HFFc6 (cell line): ENCODE measurements around the gene TEAD4. TPM values are rescaled to one million over a fixed set of nuclear protein-coding genes. Genes with fewer than 3 reads are reported as not detected.

ENCODE experiments used
- DNase-seq: peaks from one replicate; pipeline ENCODE4 v3.0.0-alpha.2; 2018
- H3K27ac Mint-ChIP-seq: 2 replicates; pipeline ENCODE4 v1.8.0; 2020; ENCODE audit warnings: mild to moderate bottlenecking, mixed read lengths
- H3K27me3 Mint-ChIP-seq: 2 replicates; pipeline ENCODE4 v1.8.0; 2021; ENCODE audit warnings: mild to moderate bottlenecking, moderate library complexity, mixed read lengths; ENCODE audit not compliant: insufficient read depth
- H3K36me3 Mint-ChIP-seq: 2 replicates; pipeline ENCODE4 v1.8.0; 2021; ENCODE audit warnings: low read depth, mixed read lengths
- H3K4me1 Mint-ChIP-seq: 2 replicates; pipeline ENCODE4 v1.8.0; 2020; ENCODE audit warnings: low read depth, mixed read lengths
- H3K4me3 Mint-ChIP-seq: 2 replicates; pipeline ENCODE4 v1.8.0; 2020; ENCODE audit warnings: mild to moderate bottlenecking, moderate library complexity, mixed read lengths
- H3K9me3 Mint-ChIP-seq: 2 replicates; pipeline ENCODE4 v1.8.0; 2020; ENCODE audit warnings: mild to moderate bottlenecking, mixed read lengths
- CTCF ChIP-seq: fragments of 200-600 bp; sonication (generic); IDR thresholded peaks from 2 replicates; pipeline ENCODE4 v1.5.0; 2021; ENCODE audit warnings: antibody characterized with exemption, mild to moderate bottlenecking
- total RNA-seq, 6 experiments: library from RNA; stranded (reverse); fragmentation: NEBNext Ultra II Directional; extraction: Animal tissue kit (Norgen Biotek cat#: 25700); gene quantifications; 2 replicates in 1 of 6; 3 replicates in 5 of 6; pipeline ENCODE4 v1.2.3, GENCODE V29; 2021

Gene TEAD4
- total RNA-seq, 6 experiments from 2014 or later: 22.2 to 26.2 (median 24.7) TPM

- peaks cover 26% of the 10 kb centered on the region for H3K27me3 Mint-ChIP-seq
- no peak for DNase-seq
- no peaks in the 10 kb centered on the region for H3K36me3 Mint-ChIP-seq
- no peaks in the 10 kb centered on the region; the same call in 1 of the 2 replicates for H3K9me3 Mint-ChIP-seq
- no peak overlapping the region for H3K4me3 Mint-ChIP-seq
- no peak overlapping the region for H3K27ac Mint-ChIP-seq
- H3K4me1 Mint-ChIP-seq: peaks cover 10% of the 10 kb centered on the region
- TF ChIP-seq CTCF: no peak
Observed at GRCh38 chr12:3069714-3070113, 110.5 kb downstream of the TEAD4 start.

- TF ChIP-seq CTCF: no peak
- no peaks in the 10 kb centered on the region for H3K36me3 Mint-ChIP-seq
- no peak for DNase-seq
- no peaks in the 10 kb centered on the region for H3K9me3 Mint-ChIP-seq
- peaks cover 14% of the 10 kb centered on the region for H3K4me1 Mint-ChIP-seq
- no peak overlapping the region for H3K4me3 Mint-ChIP-seq
- H3K27ac Mint-ChIP-seq: no peak overlapping the region
- H3K27me3 Mint-ChIP-seq: peaks cover 18% of the 10 kb centered on the region
Observed at GRCh38 chr12:3071107-3071506, 111.9 kb downstream of the TEAD4 start.

- peaks cover 20% of the 10 kb centered on the region for H3K4me1 Mint-ChIP-seq
- H3K4me3 Mint-ChIP-seq: no peak overlapping the region
- no peaks in the 10 kb centered on the region for H3K9me3 Mint-ChIP-seq
- DNase-seq: no peak
- H3K27me3 Mint-ChIP-seq: peaks cover 16% of the 10 kb centered on the region
- no peak for TF ChIP-seq CTCF
- H3K27ac Mint-ChIP-seq: no peak overlapping the region; the same call in 1 of the 2 replicates
- no peaks in the 10 kb centered on the region for H3K36me3 Mint-ChIP-seq
Observed at GRCh38 chr12:3071710-3072109, 112.5 kb downstream of the TEAD4 start.

GRCh38 chr12:3073438-3074250 lies 114.4 kb downstream of the TEAD4 start:
- Mint-ChIP-seq H3K4me1 (peaks cover 29% of the 10 kb centered on the region), H3K27me3 (peaks cover 10% of the 10 kb centered on the region), H3K4me3 (no peak overlapping the region), H3K9me3 (no peaks in the 10 kb centered on the region), H3K27ac (no peak overlapping the region), H3K36me3 (no peaks in the 10 kb centered on the region)
- DNase-seq: peak; percentile 78
- peak; percentile 100 for TF ChIP-seq CTCF

- no peak overlapping the region for H3K4me3 Mint-ChIP-seq
- no peaks in the 10 kb centered on the region for H3K36me3 Mint-ChIP-seq
- H3K27me3 Mint-ChIP-seq: peaks cover 4% of the 10 kb centered on the region
- no peaks in the 10 kb centered on the region for H3K9me3 Mint-ChIP-seq
- DNase-seq: no peak
- peak overlapping the region; percentile 15; the same call in 1 of the 2 replicates for H3K27ac Mint-ChIP-seq
- H3K4me1 Mint-ChIP-seq: peaks cover 29% of the 10 kb centered on the region
- TF ChIP-seq CTCF: no peak
Observed at GRCh38 chr12:3075315-3075714, 116.1 kb downstream of the TEAD4 start.
